ENCODE results near the gene RPP14.

Gene RPP14

DNA sequence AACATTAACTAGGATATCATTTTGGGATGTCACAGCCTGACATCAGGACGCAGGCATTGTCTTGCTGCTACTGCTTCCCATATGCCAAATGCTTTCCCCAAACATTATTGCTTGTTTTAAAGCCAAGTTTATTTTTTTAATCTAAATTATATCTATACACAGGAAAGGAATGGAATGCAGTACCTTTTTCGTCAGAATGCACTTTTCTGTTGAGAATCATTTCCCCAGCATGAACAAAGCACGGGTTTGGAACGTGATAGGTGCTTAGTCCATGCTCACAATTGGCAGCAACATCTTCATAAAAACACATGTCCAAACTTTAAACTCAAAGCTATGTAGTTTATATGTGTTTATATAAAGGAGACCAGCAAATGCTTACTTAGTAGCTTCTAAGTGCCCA is 52.8 kb downstream of the RPP14 start:
- no peak for DNase-seq

DNA sequence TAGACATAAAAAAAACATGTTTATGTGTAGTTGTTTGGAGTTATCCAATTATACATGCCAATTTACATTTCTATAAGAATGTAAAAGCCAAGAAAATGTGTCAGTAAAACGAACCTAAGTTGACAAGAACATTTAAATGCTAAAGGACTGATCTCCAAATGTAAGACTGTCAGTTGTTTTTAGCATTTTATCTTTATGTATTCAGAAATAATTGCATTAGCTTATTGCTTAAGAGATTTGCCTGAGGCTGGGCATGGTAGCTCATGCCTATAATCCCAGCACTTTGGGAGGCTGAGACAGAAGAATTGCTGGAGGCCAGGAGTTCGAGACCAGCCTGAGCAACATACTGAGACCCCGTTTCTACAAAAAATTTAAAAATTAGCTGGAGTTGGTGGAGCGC is 53.6 kb downstream of the RPP14 start:
- no peak for DNase-seq

DNA sequence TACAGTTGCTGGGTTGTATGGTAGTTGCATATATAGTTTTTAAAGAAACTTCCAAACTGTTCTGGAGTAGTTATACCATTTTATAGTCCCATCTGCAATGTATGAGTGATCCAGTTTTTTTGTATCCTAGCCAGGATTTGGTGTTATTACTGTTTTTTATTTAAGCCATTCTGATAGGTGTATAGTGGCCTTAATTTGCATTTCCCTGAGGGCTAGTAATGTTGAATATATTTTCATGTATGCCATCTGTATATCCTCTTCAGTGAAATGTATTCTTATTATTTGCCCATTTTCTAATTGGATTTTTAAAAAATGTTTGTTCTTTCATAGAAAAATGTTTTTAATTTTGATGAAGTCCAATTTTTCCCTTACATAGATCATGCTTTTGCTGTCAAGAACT is 55.8 kb downstream of the RPP14 start:
- no peak for DNase-seq

DNA sequence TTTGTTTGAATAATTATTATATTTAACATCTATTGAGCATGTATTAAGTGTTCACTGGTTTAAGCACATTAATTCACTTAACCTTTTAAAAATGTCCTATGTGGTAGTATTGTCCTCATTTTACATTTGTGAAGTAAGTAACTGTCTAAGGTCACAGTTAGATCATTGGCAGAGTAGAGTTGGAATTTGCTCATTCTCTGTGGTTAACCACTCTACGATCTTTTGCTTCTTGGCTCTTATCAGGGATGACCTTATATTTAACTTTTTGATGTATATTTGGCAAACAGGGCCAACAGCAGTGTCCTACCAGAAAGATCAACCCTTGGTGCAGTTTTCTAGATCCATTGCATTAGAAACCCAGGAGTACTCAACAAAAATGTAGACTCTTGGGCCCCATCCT is 60.7 kb downstream of the RPP14 start:
- DNase-seq, result no peak

DNA sequence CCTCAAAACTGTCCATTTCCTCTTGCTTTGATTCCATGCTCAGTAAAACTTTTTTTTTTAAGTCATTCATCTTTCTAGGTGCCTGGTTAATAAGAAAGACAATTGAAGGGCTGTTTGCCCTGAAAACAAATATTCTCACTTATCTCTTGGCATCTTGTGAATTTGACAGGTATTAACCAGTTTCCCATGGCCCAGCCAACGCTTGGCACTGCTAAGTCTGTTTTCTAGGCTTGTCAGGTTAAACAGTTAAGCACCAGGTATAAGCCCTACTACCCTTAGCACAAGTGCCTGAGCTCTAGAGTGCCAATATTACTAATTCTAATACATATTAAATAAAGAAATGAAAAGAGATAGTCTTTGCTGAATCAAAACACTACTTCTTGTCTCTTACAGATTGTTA is 63.0 kb downstream of the RPP14 start:
- no peak for DNase-seq
